Right kidney (tissue), 1 donor: ENCODE results near the gene SELENOW.
"Not testable (repeated sequence)": the region's sequence is repeated elsewhere in the genome, so short reads cannot be mapped to it uniquely, and the experiment has no call there.

Experiments used
- DNase-seq: peaks from one replicate; pipeline ENCODE4 v3.0.0-alpha.2; 2016

The SELENOW gene

GRCh38 chr19:47755065-47755761, 23.3 kb upstream of the SELENOW start:
- DNase-seq = no peak

- no peak for DNase-seq
Observed at GRCh38 chr19:47755762-47756626, 22.5 kb upstream of the SELENOW start.

- no peak for DNase-seq
Observed at GRCh38 chr19:47756627-47756929, 21.9 kb upstream of the SELENOW start.

- DNase-seq = no peak
Observed at GRCh38 chr19:47756953-47757608, 21.4 kb upstream of the SELENOW start.

- no peak for DNase-seq
Observed at GRCh38 chr19:47757617-47758442, 20.7 kb upstream of the SELENOW start.

GRCh38 chr19:47758443-47758804, 20.1 kb upstream of the SELENOW start:
- no peak for DNase-seq

GRCh38 chr19:47760632-47760999, 17.9 kb upstream of the SELENOW start:
- no peak for DNase-seq

GRCh38 chr19:47761566-47761965, 16.9 kb upstream of the SELENOW start:
- no peak for DNase-seq

- no peak for DNase-seq
Observed at GRCh38 chr19:47762151-47762550, 16.4 kb upstream of the SELENOW start.

GRCh38 chr19:47762615-47763308, 15.7 kb upstream of the SELENOW start:
- no peak for DNase-seq

GRCh38 chr19:47764705-47765104, 13.8 kb upstream of the SELENOW start:
- not testable (repeated sequence) for DNase-seq

GRCh38 chr19:47765523-47766358, 12.8 kb upstream of the SELENOW start:
- DNase-seq = peak; percentile 57

- DNase-seq = no peak
Observed at GRCh38 chr19:47766359-47766620, 12.2 kb upstream of the SELENOW start.

- DNase-seq = no peak
Observed at GRCh38 chr19:47766670-47767069, 11.8 kb upstream of the SELENOW start.

- DNase-seq = no peak
Observed at GRCh38 chr19:47767349-47767748, 11.2 kb upstream of the SELENOW start.

- no peak for DNase-seq
Observed at GRCh38 chr19:47768604-47769003, 9.9 kb upstream of the SELENOW start.

- DNase-seq = no peak
Observed at GRCh38 chr19:47769534-47769933, 9.0 kb upstream of the SELENOW start.

- DNase-seq = not testable (repeated sequence)
Observed at GRCh38 chr19:47771291-47771690, 7.2 kb upstream of the SELENOW start.

- DNase-seq = no peak
Observed at GRCh38 chr19:47776568-47776967, 1.9 kb upstream of the SELENOW start.

- DNase-seq = not testable (repeated sequence)
Observed at GRCh38 chr19:47777245-47778048, 1.1 kb upstream of the SELENOW start.
